Keratinocyte (primary cell): ENCODE data around the gene HDHD5. TPM values are rescaled to one million over a fixed set of nuclear protein-coding genes. Genes with fewer than 3 reads are reported as not detected.

Experiments
- DNase-seq: peaks from one replicate; pipeline ENCODE4 v3.0.0-alpha.2; 2011; ENCODE audit warnings: low read depth, missing footprints, low spot score
- FAIRE-seq: peaks from 2 replicates; lab custom pipeline; 2011; peaks lifted over from hg19 to GRCh38; lab: Jason Lieb, UNC
- H2AFZ ChIP-seq: 2 replicates; pipeline ENCODE4 v1.6.0; 2012; ENCODE audit warnings: low read length, control low read depth, inconsistent platforms; ENCODE audit not compliant: control insufficient read depth
- H3K27ac ChIP-seq: 2 replicates; pipeline ENCODE4 v1.5.1; 2011; ENCODE audit warnings: low read length; ENCODE audit not compliant: control insufficient read depth, insufficient read depth
- H3K27me3 ChIP-seq: 3 replicates; pipeline ENCODE4 v1.6.0; 2011; ENCODE audit warnings: low read length; ENCODE audit not compliant: control insufficient read depth, insufficient read depth; ENCODE audit errors: extremely low read depth
- H3K36me3 ChIP-seq, 2 experiments: 2 replicates in 1 of 2; 3 replicates in 1 of 2; pipeline ENCODE4 v1.5.1; 2011; ENCODE audit warnings: low read length in 2 of 2, mild to moderate bottlenecking in 1 of 2; ENCODE audit not compliant: control insufficient read depth in 2 of 2, insufficient read depth in 2 of 2; ENCODE audit errors: extremely low read depth in 1 of 2
- H3K4me1 ChIP-seq: 3 replicates; pipeline ENCODE4 v1.5.1; 2011; ENCODE audit warnings: low read length; ENCODE audit not compliant: control insufficient read depth, insufficient read depth; ENCODE audit errors: extremely low read depth
- H3K4me2 ChIP-seq: 3 replicates; pipeline ENCODE4 v1.6.0; 2011; ENCODE audit warnings: low read depth, low read length; ENCODE audit not compliant: control insufficient read depth, insufficient read depth; ENCODE audit errors: extremely low read depth
- H3K4me3 ChIP-seq, 3 experiments: fragments of 200-600 bp in 1 of 3; sonication (generic) in 1 of 3; 2 replicates in 2 of 3; 3 replicates in 1 of 3; pipeline ENCODE4 v1.5.1; 2011 to 2016; ENCODE audit warnings: low read length in 3 of 3, mild to moderate bottlenecking in 3 of 3, control low read depth in 2 of 3, inconsistent platforms in 1 of 3, low read depth in 1 of 3, mixed read lengths in 1 of 3, mixed run types in 1 of 3, moderate library complexity in 1 of 3; ENCODE audit not compliant: control insufficient read depth in 2 of 3, insufficient read depth in 2 of 3; ENCODE audit errors: extremely low read depth in 1 of 3
- H3K79me2 ChIP-seq: 2 replicates; pipeline ENCODE4 v1.6.0; 2012; ENCODE audit warnings: low read length; ENCODE audit not compliant: control insufficient read depth, insufficient read depth
- H3K9ac ChIP-seq: 3 replicates; pipeline ENCODE4 v1.6.0; 2011; ENCODE audit warnings: low read length; ENCODE audit not compliant: control insufficient read depth, insufficient read depth; ENCODE audit errors: extremely low read depth
- H3K9me1 ChIP-seq: 3 replicates; pipeline ENCODE4 v1.6.0; 2011; ENCODE audit warnings: low read length; ENCODE audit not compliant: control insufficient read depth, insufficient read depth; ENCODE audit errors: extremely low read depth
- H3K9me3 ChIP-seq: 2 replicates; pipeline ENCODE4 v1.5.1; 2012; ENCODE audit warnings: low read depth, low read length; ENCODE audit not compliant: control insufficient read depth
- H4K20me1 ChIP-seq: 3 replicates; pipeline ENCODE4 v1.6.0; 2011; ENCODE audit warnings: low read length; ENCODE audit not compliant: control insufficient read depth, insufficient read depth; ENCODE audit errors: extremely low read depth
- EZH2 ChIP-seq: IDR thresholded peaks from one replicate; pipeline ENCODE4 v1.6.1; 2012; ENCODE audit warnings: inconsistent platforms, mild to moderate bottlenecking, low read length, moderate library complexity
- dilution Hi-C: fragments of 300-500 bp; cut with MboI; formaldehyde crosslinking; loops from one replicate; pipeline ENCODE4 v1.7.0; 2020; ENCODE audit warnings: low sequenced_read_pairs; ENCODE audit not compliant: extremely low pct_ligation_motif_present
- polyA plus RNA-seq, 5 experiments: library from polyadenylated mRNA; depleted of rRNA in 3 of 5; stranded (reverse) in 3 of 5; stranded (forward) in 1 of 5; unstranded in 1 of 5; fragments of >200 nt; gene quantifications; 1 replicate in 1 of 5; 2 replicates in 3 of 5; 3 replicates in 1 of 5; pipeline versions ENCODE4 v1.2.1 to v1.2.3, GENCODE V29; 2011 to 2012; ENCODE audit warnings: missing spikeins in 2 of 5, low read depth in 1 of 5, low replicate concordance in 1 of 5
- TF ChIP-seq, protein P1 (sequence below), 3 experiments: IDR thresholded peaks in 1 of 3; conservative IDR thresholded peaks in 1 of 3; optimal IDR thresholded peaks in 1 of 3; 2 replicates in 2 of 3; 3 replicates in 1 of 3; pipeline versions ENCODE3 to v1.5.1; 2011; ENCODE audit warnings: low read length in 3 of 3, mild to moderate bottlenecking in 3 of 3, moderate library complexity in 2 of 3, control low read depth in 1 of 3, inconsistent platforms in 1 of 3; ENCODE audit not compliant: insufficient read depth in 2 of 3; ENCODE audit errors: extremely low read depth in 1 of 3

Gene HDHD5
- polyA plus RNA-seq, 1 donor (not counting 4 experiments of a cell fraction or from before 2014, with no cell fraction given), result 22.6 TPM

DNA sequence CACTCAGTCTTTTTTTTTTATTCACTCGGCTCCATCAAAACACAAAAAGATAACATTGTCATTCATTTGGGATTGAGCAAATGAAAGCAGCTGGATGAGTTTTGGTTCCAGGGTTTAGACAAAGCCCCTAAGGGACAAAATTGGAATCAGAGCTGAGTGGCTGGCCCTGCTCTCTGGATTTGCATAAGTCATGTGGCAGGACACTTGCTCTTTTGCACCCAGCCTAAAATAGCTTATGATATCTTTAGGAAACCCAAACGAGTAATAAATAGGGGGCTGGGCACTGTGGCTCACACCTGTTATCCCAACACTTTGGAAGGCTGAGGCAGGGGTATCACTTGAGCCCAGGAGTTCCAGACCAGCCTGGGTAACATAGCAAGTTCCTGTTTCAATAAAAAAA, 27.0 kb downstream of the HDHD5 start:
- dilution Hi-C loops, result no loop called here
- Histone ChIP-seq H3K27me3 (no peaks in the 10 kb centered on the region), H2AFZ (no peak overlapping the region), H3K9me3 (no peaks in the 10 kb centered on the region), H3K27ac (no peak overlapping the region), H3K4me3 (no peak overlapping the region), H4K20me1 (no peaks in the 10 kb centered on the region), H3K4me1 (no peaks in the 10 kb centered on the region), H3K9me1 (no peaks in the 10 kb centered on the region), H3K36me3 (no peaks in the 10 kb centered on the region), H3K4me2 (no peak overlapping the region), H3K79me2 (no peaks in the 10 kb centered on the region), H3K9ac (no peak overlapping the region)
- DNase-seq, result no peak
- no peak for TF ChIP-seq EZH2
- TF ChIP-seq, protein P1, sequence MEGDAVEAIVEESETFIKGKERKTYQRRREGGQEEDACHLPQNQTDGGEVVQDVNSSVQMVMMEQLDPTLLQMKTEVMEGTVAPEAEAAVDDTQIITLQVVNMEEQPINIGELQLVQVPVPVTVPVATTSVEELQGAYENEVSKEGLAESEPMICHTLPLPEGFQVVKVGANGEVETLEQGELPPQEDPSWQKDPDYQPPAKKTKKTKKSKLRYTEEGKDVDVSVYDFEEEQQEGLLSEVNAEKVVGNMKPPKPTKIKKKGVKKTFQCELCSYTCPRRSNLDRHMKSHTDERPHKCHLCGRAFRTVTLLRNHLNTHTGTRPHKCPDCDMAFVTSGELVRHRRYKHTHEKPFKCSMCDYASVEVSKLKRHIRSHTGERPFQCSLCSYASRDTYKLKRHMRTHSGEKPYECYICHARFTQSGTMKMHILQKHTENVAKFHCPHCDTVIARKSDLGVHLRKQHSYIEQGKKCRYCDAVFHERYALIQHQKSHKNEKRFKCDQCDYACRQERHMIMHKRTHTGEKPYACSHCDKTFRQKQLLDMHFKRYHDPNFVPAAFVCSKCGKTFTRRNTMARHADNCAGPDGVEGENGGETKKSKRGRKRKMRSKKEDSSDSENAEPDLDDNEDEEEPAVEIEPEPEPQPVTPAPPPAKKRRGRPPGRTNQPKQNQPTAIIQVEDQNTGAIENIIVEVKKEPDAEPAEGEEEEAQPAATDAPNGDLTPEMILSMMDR (optimal IDR thresholded peaks at IDR 0.05 in 1 of 3, IDR thresholded peaks at IDR 0.05 in 1 of 3, conservative IDR thresholded peaks at IDR 0.05 in 1 of 3; ENCODE audit: extremely low read depth in 1 of 3, insufficient read depth in 2 of 3, low read length in 3 of 3), result no peak
- FAIRE-seq, result no peak

DNA sequence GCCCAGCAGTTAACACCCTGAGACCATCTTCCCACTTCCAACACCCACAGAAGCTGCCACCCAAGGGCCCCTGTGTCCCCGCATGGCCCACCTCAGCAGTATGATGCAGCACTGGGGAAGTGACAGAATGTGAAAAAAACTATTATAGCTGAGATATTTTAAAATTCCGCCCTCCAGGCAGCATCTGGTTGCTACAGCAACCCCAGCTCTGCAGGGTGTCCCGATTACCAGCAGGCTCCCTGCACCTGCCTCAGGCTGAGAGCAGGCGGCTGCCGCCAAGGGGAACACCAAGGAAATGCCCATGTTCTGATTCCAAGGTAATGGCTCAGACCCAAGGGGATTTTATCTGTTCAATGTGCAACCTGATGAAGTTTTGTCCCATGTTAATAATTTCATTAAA, 27.4 kb downstream of the HDHD5 start:
- Histone ChIP-seq H3K9me3 (no peaks in the 10 kb centered on the region), H3K4me1 (no peaks in the 10 kb centered on the region), H3K9me1 (no peaks in the 10 kb centered on the region), H3K4me3 (no peak overlapping the region), H3K9ac (no peak overlapping the region), H3K27me3 (no peaks in the 10 kb centered on the region), H3K4me2 (no peak overlapping the region), H3K27ac (no peak overlapping the region), H4K20me1 (no peaks in the 10 kb centered on the region), H2AFZ (no peak overlapping the region), H3K36me3 (no peaks in the 10 kb centered on the region), H3K79me2 (no peaks in the 10 kb centered on the region)
- dilution Hi-C loops, result no loop called here
- TF ChIP-seq EZH2, result no peak
- TF ChIP-seq, protein P1 (optimal IDR thresholded peaks at IDR 0.05 in 1 of 3, IDR thresholded peaks at IDR 0.05 in 1 of 3, conservative IDR thresholded peaks at IDR 0.05 in 1 of 3; ENCODE audit: extremely low read depth in 1 of 3, insufficient read depth in 2 of 3, low read length in 3 of 3), result peak in 1 of 3 experiments; percentile 13
- DNase-seq (no peak), FAIRE-seq (no peak)
